HG02623 (cell line): ENCODE results near the gene BRICD5.

ENCODE experiments used
- ATAC-seq: cut with Tn5 transposase; IDR thresholded peaks from one replicate; pipeline ENCODE4 v1.9.1; 2021; ENCODE audit warnings: moderate library complexity; ENCODE audit not compliant: unreplicated experiment

The BRICD5 gene

DNA sequence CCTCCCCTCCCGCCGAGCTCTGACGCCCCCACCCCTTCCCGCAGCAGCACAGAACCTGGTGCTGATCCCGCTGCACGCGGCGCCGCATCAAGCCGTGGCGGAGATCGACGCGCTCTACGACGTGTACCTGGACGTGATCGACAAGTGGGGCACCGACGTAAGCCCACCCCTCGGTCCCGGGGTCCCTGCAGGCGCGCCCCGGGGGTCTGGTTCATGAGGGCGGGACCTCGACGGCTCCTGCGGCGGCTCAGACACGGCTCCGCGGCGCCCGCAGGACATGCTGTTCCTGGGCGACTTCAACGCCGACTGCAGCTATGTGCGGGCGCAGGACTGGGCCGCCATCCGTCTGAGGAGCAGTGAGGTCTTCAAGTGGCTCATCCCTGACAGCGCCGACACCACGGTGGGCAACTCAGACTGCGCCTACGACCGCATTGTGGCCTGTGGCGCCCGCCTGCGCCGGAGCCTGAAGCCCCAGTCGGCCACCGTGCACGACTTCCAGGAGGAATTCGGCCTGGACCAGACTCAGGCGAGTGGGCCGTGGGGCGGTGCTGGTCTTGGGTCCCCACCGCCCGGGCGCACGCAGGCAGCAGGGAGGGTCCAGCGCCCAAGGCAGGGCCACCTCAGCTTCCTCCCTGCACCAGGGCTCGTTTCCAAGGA is 27.0 kb upstream of the BRICD5 start:
- ATAC-seq: no peak

DNA sequence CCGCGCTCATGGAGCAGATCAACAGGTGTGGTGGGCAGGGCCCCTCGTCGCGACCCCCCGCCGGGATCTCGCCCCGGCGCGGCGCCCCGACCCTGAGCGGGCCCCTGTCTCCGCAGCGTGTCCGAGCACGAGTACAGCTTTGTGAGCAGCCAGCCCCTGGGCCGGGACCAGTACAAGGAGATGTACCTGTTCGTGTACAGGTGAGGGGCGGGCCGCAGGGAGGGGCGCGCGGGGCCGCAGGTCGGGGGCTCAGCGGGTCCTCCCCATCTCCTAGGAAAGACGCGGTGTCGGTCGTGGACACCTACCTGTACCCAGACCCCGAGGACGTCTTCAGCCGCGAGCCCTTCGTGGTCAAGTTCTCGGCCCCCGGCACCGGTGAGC is 26.4 kb upstream of the BRICD5 start:
- ATAC-seq: no peak

DNA sequence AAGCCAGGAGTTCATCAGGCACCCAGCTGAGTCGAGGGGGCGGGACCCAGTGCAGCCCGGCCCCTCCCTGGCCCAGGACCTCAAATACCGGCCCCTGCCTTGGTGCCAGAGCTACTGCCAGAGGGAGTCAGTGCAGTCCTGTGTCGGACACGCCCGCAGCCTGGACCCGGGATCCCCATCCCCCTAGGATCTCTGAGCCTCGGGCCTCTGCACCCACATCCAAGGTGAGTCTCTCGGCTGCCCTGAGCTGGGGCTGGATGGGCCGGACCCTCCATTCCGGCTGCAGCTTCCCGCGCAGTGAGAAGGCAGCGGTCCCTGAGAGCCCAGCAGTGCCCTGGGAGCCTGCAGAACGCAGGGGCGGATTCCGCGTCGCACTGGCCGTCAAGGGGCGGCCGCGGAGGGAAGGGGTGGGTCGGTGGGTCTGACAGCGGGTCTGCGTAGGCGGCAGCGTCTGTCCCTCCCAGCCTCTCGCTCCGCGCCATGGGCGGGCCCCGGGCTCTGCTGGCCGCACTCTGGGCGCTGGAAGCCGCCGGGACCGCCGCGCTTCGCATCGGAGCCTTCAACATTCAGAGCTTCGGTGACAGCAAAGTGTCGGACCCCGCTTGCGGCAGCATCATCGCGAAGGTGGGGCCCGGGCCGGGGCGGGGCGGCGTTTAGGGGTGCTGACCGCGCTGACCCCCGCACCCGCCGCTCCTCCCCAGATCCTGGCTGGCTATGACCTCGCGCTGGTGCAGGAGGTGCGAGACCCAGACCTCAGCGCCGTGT is 25.9 kb upstream of the BRICD5 start, which contains the start of gene DNASE1L2:
Gene DNASE1L2, plus strand, starts transcription at position 108 of the 765 bp plus-strand sequence. Its CDS starts 373 bp downstream, at position 481.
- ATAC-seq: no peak

GRCh38 chr16:2235695-2236336 is 25.2 kb upstream of the BRICD5 start:
- no peak for ATAC-seq

DNA sequence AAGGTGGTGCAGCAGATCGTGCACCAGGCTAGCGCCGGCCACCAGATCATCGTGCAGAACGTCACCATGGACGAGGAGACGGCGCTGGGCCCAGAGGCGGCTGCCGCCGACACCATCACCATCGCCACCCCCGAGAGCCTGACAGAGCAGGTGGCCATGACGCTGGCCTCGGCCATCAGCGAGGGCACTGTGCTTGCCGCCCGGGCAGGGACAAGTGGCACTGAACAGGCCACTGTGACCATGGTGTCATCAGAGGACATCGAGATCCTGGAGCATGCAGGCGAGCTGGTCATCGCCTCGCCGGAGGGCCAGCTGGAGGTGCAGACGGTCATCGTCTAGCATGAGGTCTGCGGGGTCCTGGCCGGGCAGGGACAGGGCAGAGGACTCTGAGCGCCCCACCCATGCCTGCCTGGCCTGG is 24.6 kb upstream of the BRICD5 start:
- no peak for ATAC-seq

DNA sequence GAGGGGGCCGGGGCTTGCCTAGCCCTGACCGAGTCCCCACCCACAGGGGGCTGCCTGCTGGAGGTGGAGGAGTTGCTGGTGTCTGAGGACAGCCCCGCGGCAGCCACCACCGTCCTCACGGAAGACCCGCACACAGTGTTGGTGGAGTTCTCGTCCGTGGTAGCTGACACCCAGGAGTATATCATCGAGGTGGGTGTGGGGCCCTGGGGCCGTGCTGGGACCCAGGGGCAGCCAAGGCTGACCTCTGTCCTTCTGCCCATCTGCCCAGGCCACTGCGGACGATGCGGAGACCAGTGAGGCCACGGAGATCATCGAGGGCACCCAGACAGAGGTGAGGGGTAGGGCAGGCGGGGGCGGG is 24.1 kb upstream of the BRICD5 start:
- no peak for ATAC-seq

DNA sequence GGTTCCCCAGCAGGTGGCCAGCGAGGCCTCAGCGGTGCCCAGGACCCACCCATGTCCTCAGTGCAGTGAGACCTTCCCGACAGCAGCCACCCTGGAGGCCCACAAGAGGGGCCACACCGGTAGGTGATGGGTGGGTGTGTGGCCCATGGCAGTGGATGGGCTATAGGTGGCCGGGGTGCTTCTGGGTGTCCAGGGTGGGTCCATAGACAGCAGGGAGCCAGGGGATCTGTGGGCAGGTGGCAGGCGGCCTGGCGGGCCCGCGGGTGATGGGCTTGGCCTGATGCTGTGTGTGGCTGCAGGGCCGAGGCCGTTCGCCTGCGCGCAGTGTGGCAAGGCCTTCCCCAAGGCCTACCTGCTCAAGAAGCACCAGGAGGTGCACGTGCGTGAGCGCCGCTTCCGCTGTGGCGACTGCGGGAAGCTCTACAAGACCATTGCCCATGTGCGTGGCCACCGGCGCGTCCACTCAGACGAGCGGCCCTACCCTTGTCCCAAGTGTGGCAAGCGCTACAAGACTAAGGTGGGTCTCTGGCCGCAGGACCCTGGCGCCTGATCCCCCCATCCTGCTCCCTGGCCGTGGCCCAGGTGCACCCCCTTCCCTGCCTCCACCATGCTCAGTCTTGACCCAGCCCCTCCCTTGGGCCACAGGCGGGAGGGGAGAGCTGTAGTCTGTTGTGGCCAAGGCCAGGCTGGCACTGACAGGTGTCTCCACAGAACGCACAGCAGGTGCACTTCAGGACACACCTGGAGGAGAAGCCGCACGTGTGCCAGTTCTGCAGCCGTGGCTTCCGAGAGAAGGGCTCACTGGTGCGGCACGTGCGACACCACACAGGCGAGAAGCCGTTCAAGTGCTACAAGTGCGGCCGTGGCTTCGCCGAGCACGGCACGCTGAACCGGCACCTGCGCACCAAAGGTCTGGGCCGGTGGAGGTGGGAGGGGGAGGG is 23.5 kb upstream of the BRICD5 start:
- ATAC-seq: no peak

GRCh38 chr16:2233046-2233775 is 22.5 kb upstream of the BRICD5 start:
- ATAC-seq: no peak

GRCh38 chr16:2232094-2232990 is 21.7 kb upstream of the BRICD5 start:
- no peak for ATAC-seq

GRCh38 chr16:2231016-2231931 is 20.6 kb upstream of the BRICD5 start:
- no peak for ATAC-seq

DNA sequence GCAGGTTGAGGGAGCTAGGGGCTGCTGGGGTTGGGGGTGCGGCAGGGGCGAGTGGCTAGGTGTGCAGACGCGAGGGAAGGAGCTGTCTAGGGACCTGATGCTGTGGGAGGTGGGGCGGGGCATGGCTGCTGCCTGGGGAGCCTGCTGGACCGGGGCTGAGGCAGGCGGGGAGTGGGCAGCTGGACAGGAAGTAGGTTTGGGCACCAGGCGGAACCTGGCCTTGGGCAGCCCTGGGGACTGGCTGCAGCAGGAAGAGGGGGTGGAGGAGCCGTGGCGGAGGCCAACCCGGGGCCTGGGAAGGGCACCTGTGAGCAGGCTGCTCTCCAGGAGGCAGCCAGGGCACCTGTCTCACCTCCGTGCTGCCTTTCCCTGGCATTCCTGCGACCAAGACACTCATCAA is 19.7 kb upstream of the BRICD5 start:
- no peak for ATAC-seq

DNA sequence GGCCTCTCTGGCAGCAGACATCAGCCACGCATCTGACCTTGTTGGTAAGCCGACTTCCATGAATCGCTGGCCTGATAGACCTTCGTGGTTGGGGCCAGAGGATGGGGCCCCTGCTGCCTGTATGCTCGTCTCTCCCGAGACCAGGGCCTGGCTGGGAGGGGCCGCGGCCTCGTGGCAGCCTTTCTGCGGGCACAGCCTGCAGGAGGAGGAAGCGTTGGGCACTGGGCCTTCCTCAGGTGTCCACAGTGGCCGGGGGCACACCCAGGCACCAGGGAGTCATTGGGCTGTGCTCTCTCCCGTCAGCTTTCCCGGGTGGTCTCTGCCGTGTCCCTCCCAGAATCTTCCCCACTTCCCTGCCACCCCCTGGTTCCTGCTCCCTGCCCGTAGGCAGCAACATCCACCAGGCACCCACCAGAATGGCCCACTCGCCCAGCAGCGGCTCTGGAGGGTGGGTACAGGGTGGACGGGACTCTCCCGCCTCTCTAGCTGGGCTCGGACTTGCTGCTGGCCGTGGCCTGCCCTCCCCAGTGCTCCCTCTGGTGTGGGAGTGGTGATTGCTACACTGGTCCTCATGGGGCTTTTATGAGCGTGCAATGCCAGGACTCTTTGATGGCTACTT is 19.1 kb upstream of the BRICD5 start:
- no peak for ATAC-seq

DNA sequence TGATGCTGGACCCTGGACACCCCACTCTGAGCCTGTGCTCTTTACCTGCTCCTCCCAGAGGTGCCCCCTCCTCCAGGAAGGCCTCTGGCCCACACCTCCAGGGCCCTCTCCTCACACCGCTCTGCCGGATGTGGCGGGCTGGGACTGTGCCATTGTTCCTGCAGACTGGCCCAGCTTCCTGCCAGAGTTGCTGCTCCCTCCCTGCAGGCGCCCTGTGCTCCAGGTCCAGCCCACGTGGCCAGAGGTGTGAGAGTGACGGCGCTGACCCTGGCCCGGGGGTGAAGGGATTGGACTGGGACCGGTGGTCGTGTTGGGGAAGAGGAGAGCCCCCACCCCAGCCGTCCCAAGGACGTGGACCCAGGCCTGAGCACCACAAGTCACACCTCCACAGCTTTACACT is 18.4 kb upstream of the BRICD5 start:
- no peak for ATAC-seq

- no peak for ATAC-seq
Observed at GRCh38 chr16:2228161-2228824, 17.6 kb upstream of the BRICD5 start.

DNA sequence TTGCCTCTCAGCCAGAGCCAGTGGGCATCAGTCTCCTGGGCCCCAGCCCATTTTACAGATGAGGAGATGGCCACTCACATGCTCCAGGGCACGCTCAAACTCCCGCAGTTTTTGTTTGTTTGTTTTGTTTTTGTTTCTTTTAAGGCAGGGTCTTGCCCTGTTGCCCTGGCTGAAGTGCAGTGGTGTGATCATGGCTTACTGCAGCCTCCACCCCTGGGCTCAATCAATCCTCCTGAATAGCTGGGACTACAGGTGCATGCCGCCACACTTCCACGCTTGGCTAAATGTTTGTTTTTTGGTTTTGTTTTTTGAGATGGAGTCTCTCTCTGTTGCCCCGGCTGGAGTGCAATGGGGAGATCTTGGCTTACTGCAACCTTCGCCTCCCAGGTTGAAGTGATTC is 16.3 kb upstream of the BRICD5 start:
- no peak for ATAC-seq

- ATAC-seq: no peak
Observed at GRCh38 chr16:2226245-2226793, 15.7 kb upstream of the BRICD5 start.

DNA sequence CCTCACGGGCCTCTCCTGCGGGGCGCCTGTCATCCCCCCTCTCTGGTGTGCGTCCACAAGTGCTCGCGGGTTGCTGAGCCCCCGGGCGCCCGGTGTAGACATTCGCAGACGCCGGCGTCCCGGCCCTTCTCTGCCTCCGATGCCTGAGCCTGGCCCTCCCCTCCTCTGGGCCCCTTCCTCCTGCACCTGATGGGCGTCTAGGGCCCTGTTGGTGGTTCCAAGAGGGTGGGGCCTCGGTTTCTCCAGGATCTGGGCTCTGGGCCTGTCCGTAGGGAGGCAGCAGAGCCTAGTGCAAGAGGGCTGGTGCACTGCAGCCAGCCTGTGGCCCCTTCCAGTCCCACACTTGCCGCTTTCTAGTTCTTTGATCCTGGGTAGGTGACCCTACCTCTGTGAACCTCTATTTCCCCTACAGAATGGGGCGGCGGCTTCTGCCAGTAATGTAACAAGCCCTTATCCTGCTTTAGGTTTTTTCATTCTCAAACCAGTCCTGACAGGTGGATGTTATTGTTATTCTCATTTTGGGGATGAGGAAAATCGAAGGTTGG is 13.4 kb upstream of the BRICD5 start:
- ATAC-seq: peak; percentile 8
